Neutrophil (primary cell): ENCODE results near the gene FCAMR.
A peak's percentile ranks its signal among the peaks of the same experiment; 100 is the strongest.

Experiments
- H3K27ac ChIP-seq: fragments of 200-600 bp; sonication (generic); 2 replicates; pipeline ENCODE4 v1.5.1; 2016; ENCODE audit warnings: mild to moderate bottlenecking, moderate library complexity
- H3K27me3 ChIP-seq: fragments of 200-600 bp; sonication (generic); 2 replicates; pipeline ENCODE4 v1.6.0; 2016; ENCODE audit warnings: mild to moderate bottlenecking
- H3K36me3 ChIP-seq: fragments of 200-600 bp; sonication (generic); 2 replicates; pipeline ENCODE4 v1.5.1; 2017
- H3K4me1 ChIP-seq, 2 experiments: fragments of 200-600 bp in 1 of 2; sonication (generic) in 1 of 2; 1 replicate in 1 of 2; 2 replicates in 1 of 2; pipeline versions ENCODE4 v1.5.1 to v1.6.1; 2013 to 2016; ENCODE audit warnings: low read depth in 1 of 2, low read length in 1 of 2, mild to moderate bottlenecking in 1 of 2, moderate library complexity in 1 of 2; ENCODE audit not compliant: control insufficient read depth in 1 of 2, insufficient read depth in 1 of 2
- H3K4me3 ChIP-seq, 2 experiments: fragments of 200-600 bp in 1 of 2; sonication (generic) in 1 of 2; 1 replicate in 1 of 2; 2 replicates in 1 of 2; pipeline ENCODE4 v1.5.1; 2013 to 2016; ENCODE audit warnings: low read depth in 1 of 2, low read length in 1 of 2, mild to moderate bottlenecking in 1 of 2, moderate library complexity in 1 of 2
- H3K9me3 ChIP-seq: fragments of 200-600 bp; sonication (generic); 2 replicates; pipeline ENCODE4 v1.5.1; 2016
- CTCF ChIP-seq: fragments of 200-600 bp; sonication (generic); IDR thresholded peaks from 2 replicates; pipeline ENCODE4 v1.5.1; 2016; ENCODE audit warnings: antibody characterized with exemption

Gene FCAMR

DNA sequence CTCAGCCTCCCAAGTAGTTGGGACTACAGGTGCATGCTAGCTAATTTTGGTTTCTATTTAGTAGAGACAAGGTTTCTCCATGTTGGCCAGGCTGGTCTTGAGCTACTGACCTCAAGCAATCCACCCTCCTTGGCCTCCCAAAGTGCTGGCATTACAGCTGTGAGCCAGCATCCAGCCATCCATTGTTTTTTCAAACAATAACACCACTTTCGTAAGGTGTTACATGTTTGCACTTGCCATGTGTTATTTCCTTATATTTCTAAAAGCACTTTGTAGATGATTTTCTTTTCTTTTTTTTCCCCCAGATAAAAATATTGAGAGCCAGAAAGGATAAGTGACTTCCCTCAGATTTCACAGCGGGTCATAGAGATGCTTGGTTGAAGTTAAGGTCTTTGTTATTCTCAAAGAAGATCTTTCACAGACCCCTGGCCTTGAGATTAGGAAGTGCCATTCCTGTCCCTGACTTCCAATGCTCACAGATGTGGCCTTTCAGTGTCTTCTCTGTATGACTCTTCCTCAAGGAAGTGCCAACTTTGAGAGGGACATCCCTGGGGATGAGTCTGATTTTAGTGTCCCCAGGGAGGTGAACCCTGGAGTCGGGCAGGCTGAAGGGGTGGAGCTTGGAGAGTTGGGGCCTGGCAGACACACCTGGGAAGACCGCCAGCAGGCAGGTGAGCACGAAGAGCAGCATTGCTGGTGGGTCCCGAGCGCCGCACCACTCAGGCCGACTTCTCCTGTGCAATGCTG, 30.2 kb downstream of the FCAMR start:
- H3K9me3 ChIP-seq, result no peaks in the 10 kb centered on the region
- no peaks in the 10 kb centered on the region for H3K4me1 ChIP-seq
- no peak overlapping the region for H3K4me3 ChIP-seq
- peaks cover 37% of the 10 kb centered on the region for H3K27me3 ChIP-seq
- no peak for TF ChIP-seq CTCF
- H3K27ac ChIP-seq, result no peak overlapping the region
- no peaks in the 10 kb centered on the region for H3K36me3 ChIP-seq

DNA sequence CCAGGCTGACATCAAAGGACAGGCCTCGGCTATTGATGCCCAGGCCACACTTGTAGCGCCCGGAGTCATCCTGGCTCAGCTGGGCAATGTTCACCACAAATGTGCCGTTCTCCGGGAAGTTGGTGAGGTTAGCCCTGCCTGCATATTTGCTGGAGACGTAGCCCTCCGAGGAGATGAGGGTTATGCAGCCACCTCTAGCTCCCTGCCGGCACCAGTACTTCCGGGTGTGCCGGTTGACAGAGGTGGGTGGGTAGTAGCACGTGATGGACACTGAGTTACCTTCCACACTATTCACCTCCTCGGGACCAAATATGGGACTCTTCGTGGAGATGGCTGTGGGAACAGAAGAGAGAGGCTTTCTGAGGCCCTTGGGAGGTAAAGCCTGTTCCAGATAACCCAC, 31.1 kb downstream of the FCAMR start:
- Histone ChIP-seq H3K9me3 (no peaks in the 10 kb centered on the region), H3K27ac (no peak overlapping the region), H3K4me1 (no peaks in the 10 kb centered on the region), H3K4me3 (no peak overlapping the region), H3K27me3 (peaks cover 29% of the 10 kb centered on the region), H3K36me3 (no peaks in the 10 kb centered on the region)
- no peak for TF ChIP-seq CTCF

DNA sequence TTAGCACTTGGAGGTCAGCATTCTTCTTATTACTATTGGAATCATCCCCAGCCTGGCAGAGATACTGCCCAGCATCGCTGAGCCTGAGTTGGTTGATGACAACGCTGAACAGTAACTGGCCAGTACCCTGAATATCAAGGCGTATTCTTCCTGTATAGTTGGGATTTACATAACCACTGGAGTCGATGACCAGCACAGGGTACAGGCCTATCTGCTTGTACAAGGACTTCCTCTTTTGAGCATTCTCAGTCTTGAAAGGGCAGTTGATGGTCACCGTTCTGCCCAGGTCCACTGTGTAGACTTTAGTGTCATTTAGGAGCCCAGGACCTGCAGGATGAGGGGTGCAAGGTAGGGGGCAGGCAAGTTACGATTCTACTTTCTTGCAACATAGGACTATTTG, 32.8 kb downstream of the FCAMR start:
- no peak for TF ChIP-seq CTCF
- Histone ChIP-seq H3K36me3 (no peaks in the 10 kb centered on the region), H3K4me3 (no peak overlapping the region), H3K4me1 (no peaks in the 10 kb centered on the region), H3K27me3 (peaks cover 13% of the 10 kb centered on the region), H3K27ac (no peak overlapping the region), H3K9me3 (no peaks in the 10 kb centered on the region)

- TF ChIP-seq CTCF, result peak; percentile 27
- Histone ChIP-seq H3K9me3 (no peaks in the 10 kb centered on the region), H3K4me3 (no peak overlapping the region), H3K27ac (no peak overlapping the region), H3K36me3 (no peaks in the 10 kb centered on the region), H3K4me1 (no peaks in the 10 kb centered on the region), H3K27me3 (peaks cover 10% of the 10 kb centered on the region)
Measured at GRCh38 chr1:206935491-206936067, 34.7 kb downstream of the FCAMR start.

- Histone ChIP-seq H3K36me3 (no peaks in the 10 kb centered on the region), H3K27ac (no peak overlapping the region), H3K27me3 (peaks cover 10% of the 10 kb centered on the region), H3K4me3 (no peak overlapping the region), H3K9me3 (no peaks in the 10 kb centered on the region), H3K4me1 (no peaks in the 10 kb centered on the region)
- peak; percentile 70 for TF ChIP-seq CTCF
Measured at GRCh38 chr1:206933333-206933945, 36.8 kb downstream of the FCAMR start.
